ENCODE measurements around the gene RPRD2. TPM values are rescaled to one million over a fixed set of nuclear protein-coding genes. Genes with fewer than 3 reads are reported as not detected.

RPRD2 gene
- total and polyA plus RNA-seq, 2 experiments from 2014 or later = 24.1 to 34.8 TPM

- H3K4me3 ChIP-seq = no peak overlapping the region
- H3K27ac ChIP-seq = peak overlapping the region; percentile 69
- H3K27me3 ChIP-seq = no peaks in the 10 kb centered on the region
- H3K9me3 ChIP-seq (ENCODE audit: low read depth) = no peaks in the 10 kb centered on the region
- no peaks in the 10 kb centered on the region for H3K36me3 ChIP-seq
- DNase-seq (ENCODE audit: low read depth in 1 of 2, low spot score in 1 of 2) = no peak
- H3K4me1 ChIP-seq (ENCODE audit: low read depth) = peaks cover 22% of the 10 kb centered on the region
- TF ChIP-seq CTCF (IDR thresholded peaks at IDR 0.05; ENCODE audit: low read depth, low read length) = no peak
These were observed 21.8 kb downstream of the RPRD2 start for GRCh38 chr1:150385537-150386445.

- Histone ChIP-seq H3K4me3 (no peak overlapping the region), H3K9me3 (ENCODE audit: low read depth) (no peaks in the 10 kb centered on the region), H3K27me3 (no peaks in the 10 kb centered on the region), H3K36me3 (no peaks in the 10 kb centered on the region), H3K27ac (peak overlapping the region; percentile 69), H3K4me1 (ENCODE audit: low read depth) (peaks cover 22% of the 10 kb centered on the region)
- no peak for TF ChIP-seq CTCF (IDR thresholded peaks at IDR 0.05; ENCODE audit: low read depth, low read length)
- DNase-seq (ENCODE audit: low read depth in 1 of 2, low spot score in 1 of 2) = no peak
These were observed 22.6 kb downstream of the RPRD2 start for GRCh38 chr1:150386592-150386991.

GRCh38 chr1:150387200-150387599 lies 23.3 kb downstream of the RPRD2 start:
- Histone ChIP-seq H3K36me3 (no peaks in the 10 kb centered on the region), H3K27ac (peak overlapping the region; percentile 69), H3K9me3 (ENCODE audit: low read depth) (no peaks in the 10 kb centered on the region), H3K4me1 (ENCODE audit: low read depth) (peaks cover 22% of the 10 kb centered on the region), H3K27me3 (no peaks in the 10 kb centered on the region), H3K4me3 (no peak overlapping the region)
- no peak for DNase-seq (ENCODE audit: low read depth in 1 of 2, low spot score in 1 of 2)
- TF ChIP-seq CTCF (IDR thresholded peaks at IDR 0.05; ENCODE audit: low read depth, low read length) = no peak

- no peaks in the 10 kb centered on the region for H3K9me3 ChIP-seq (ENCODE audit: low read depth)
- DNase-seq (ENCODE audit: low read depth in 1 of 2, low spot score in 1 of 2) = no peak
- no peak overlapping the region for H3K4me3 ChIP-seq
- no peaks in the 10 kb centered on the region for H3K36me3 ChIP-seq
- TF ChIP-seq CTCF (IDR thresholded peaks at IDR 0.05; ENCODE audit: low read depth, low read length) = no peak
- H3K4me1 ChIP-seq (ENCODE audit: low read depth) = peaks cover 18% of the 10 kb centered on the region
- no peak overlapping the region for H3K27ac ChIP-seq
- no peaks in the 10 kb centered on the region for H3K27me3 ChIP-seq
These were observed 24.3 kb downstream of the RPRD2 start for GRCh38 chr1:150388241-150388640.

- Histone ChIP-seq H3K27me3 (no peaks in the 10 kb centered on the region), H3K4me3 (no peak overlapping the region), H3K9me3 (ENCODE audit: low read depth) (no peaks in the 10 kb centered on the region), H3K27ac (peak overlapping the region; percentile 73), H3K36me3 (no peaks in the 10 kb centered on the region), H3K4me1 (ENCODE audit: low read depth) (peaks cover 11% of the 10 kb centered on the region)
- no peak for DNase-seq (ENCODE audit: low read depth in 1 of 2, low spot score in 1 of 2)
- no peak for TF ChIP-seq CTCF (IDR thresholded peaks at IDR 0.05; ENCODE audit: low read depth, low read length)
These were observed 25.7 kb downstream of the RPRD2 start for GRCh38 chr1:150389650-150390049.
